Activated CD8-positive, alpha-beta memory T cell treated with anti-CD3 and anti-CD28 coated beads, Interleukin-2, amount 50 U/mL, for 24 hours (primary cell): ENCODE results near the gene CLCN2.

ENCODE experiments used
- DNase-seq: peaks from one replicate; pipeline ENCODE4 v3.0.0-alpha.2; 2020; ENCODE audit errors: extremely low read depth

CLCN2 gene

DNA sequence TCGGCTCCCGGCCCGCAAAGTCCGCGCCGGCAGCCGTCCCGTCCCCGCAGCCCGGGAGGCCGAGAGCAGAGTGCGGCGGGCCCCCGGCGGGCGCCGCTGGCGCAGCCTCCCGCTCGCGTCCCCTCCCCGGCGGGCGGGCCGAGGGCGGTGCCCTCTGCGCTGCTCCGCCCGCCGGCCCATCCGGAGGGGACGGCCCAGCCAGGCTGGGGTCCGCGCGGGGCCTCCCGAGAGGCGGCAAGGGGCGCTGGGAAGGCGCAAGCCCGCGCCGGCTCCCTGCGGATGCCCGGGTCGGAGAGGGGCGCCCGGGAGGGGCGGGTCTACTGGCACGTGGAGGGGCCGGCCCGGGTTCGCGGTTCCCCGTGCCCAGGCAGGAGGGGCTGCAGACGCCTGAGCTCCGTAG lies at the start of gene CLCN2, which contains the start of gene POLR2H:
TSS of gene CLCN2 (minus strand) at position 74 of the 400 bp plus-strand sequence. CDS start 126 bp downstream, outside the sequence.
TSS of gene POLR2H (plus strand) at position 179 of the 400 bp plus-strand sequence. CDS start 1,783 bp downstream, outside the sequence.
- no peak for DNase-seq

DNA sequence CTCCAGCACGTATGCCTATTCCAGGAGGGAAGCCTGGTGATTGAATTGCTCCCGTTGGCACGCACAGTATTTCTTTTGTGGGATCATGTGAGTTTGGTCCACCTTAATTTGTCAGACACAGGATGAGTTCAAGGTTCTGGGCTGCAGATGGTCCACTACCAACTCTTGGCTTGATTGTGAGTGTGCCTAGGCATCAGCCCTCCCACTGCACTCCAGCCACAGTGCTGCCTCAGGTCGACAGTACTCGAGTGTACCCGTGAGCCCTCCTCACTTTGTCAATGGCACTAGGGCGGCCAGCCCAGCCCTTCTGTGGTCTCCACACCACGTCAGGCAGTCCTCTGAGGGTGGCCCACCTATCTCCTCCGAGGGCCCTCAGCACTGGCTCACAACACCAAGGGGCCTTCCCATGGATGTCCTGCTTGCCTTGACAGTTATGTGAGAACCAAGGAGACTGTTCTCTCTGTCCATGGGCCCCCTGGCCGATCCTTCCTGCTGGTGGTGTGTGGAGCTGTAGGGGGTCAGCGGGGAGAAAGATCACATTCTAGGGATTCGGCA lies 48.6 kb upstream of the CLCN2 start:
- no peak for DNase-seq

DNA sequence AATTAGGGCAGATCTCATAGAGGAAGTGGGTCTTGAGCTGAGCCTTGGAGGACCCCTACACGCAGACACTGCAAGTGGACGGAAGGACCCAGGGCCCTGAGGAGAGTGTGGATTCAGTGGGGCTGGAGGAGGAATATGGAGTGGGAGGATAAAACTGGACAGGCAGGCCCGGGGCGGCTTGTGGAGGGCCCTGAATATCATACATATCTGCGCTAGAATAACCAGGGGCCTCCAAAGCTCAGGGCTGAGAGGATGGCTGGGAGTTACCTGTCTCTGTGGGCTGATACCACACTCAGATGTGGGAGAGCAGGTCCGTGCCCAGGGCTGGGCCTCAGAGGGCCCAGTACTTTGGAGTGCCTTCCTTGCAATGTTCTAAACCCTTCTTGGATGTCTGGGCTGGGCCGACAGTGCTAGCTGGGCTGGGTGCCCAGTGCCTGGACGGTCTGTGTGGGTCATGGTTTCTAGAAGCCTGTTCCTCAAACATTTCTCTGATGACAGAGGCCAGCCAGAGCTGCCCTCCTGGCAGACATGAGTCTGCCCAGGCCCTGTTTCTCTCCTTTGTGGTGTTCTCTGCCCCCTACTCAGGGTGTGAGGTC lies 48.0 kb upstream of the CLCN2 start:
- DNase-seq = no peak

DNA sequence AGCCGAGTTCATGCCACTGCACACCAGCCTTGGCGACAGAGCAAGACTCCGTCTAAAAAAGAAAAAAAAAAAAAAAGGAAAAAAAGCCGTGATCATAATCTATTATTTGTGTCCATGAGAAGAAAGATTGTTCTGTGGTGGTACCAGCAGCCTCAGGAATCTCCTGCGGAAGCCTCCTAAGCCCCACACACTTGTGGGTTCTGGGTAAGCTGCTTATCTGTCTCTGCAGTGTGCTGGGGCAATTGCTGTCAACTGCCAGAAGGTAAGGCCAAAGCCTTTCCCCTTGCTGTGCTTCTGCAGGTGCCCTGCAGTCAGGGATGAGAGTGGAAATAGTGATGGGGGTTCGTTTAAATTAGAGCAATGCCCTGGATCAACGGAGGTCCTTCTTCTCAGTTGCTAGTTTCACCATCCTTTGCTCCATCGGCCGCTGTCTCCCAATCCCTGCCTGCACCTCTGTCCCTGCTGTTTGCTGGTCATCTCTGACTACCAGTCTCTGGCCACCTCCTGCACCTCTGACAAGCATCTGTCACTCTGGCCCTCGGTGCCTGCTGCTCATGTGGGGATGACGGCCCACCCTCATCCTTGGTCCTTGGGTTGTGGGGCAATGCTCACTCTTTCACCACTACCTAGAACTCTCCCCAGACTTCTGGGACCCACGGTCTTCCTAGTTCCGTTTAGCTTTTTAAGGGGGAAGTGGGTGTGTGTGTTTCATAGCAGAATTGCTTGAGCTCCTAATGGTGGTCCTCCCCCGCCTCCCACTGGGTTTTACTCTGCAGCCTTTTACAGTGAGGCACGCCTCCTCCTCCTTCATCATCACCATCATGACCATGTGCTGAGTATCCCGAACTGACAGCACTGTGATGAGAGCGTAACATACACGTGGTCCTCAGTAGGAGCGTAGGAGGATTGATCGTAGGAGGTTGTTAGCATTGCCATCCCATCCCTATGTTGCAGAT lies 43.9 kb upstream of the CLCN2 start:
- DNase-seq = no peak

DNA sequence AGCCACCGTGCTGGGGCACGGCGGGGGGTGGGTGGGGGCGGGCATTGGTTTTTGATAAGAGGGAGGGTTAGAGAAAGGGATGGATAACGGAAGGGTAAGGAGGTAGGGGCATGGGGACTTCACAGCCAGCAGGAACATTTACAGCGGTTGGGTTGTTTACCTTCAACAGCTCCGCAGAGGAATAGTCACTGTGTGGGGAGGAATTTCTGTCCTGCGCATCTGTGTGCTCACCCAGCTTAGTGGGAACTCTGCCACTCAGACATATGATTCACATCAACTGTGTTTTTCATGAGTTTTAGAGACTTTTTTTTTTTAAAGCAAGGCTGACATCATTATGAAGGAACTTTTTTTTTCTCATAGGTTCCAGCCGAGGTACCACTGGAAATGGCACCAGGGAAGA lies 38.0 kb upstream of the CLCN2 start:
- no peak for DNase-seq

DNA sequence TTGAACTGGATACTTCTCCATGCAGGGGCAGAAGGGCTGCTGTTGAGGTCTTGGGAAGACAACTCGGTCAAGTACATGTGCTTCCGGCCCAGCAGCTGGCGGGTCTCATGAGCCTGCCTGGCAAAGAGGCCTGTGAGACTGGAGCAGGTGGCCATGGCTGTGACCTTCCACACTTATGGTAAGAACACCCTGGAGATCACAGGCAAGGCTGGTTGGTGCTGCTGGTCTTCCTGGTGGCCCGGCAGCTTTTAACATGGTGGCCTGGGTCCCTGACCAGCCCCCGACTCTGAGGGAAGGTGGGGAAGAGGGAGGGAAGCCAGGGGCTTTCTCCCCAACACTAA lies 33.9 kb upstream of the CLCN2 start:
- DNase-seq = no peak

DNA sequence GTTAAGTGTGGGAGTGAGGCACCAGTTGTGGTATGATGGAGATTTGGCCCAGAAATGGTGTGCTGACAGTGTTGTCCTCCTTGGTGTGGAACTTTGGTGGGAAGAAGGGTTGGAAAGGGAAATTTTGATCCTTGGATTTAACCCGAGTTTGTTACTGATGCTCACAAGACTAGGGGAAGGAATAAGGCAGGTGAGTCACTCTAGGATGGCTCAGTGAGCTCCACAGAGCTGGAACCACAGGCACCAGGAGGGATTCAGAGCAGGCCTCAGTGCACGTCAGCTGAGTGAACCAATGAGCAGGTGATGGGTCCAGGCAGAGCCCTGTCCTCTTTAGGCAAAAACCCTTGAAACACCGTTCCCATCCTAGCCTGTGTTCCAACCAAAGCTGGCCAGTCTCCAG lies 29.9 kb upstream of the CLCN2 start:
- DNase-seq = no peak

DNA sequence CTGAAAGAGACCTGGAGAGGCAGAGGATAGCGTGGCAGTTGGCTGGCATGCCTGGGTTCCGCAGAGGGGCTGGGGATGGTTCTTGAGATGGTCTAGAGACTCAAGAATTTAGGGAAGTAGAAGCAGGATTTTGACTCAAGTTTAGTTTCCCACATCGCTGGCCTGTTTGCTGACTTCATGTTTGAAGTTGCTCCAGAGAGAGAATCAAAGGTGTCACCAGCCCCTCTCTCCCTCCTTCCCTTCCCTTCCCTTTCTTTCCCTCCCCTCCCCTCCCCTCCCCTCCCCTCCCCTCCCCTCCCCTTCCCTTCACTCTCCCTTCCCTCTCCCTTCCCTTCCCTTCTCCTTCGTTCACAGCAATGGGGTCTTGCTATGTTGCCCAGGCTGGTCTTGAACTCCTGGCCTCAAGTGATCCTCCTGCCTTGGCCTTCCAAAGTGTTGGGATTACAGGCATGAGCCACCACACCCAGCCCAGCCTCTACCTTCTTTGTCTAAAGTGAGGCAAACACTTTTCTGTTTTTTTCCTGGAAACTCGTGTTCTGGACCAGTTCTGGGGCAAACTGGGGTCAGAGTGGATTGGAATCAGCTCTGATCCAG lies 28.6 kb upstream of the CLCN2 start:
- no peak for DNase-seq

DNA sequence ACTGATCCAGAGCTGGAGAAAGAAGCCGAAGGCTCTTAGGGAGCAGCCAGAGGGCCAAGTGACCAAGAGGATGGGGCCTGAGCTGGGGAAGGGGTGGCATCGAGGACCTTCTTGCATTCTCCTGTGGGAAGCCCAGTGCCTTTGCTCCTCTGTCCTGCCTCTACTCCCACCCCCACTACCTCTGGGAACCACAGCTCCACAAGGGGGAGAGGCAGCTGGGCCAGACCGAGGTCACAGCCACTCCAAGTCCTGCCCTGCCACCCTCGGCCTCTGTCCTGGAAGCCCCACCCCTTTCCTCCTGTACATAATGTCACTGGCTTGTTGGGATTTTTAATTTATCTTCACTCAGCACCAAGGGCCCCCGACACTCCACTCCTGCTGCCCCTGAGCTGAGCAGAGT lies 28.0 kb upstream of the CLCN2 start:
- DNase-seq = no peak

DNA sequence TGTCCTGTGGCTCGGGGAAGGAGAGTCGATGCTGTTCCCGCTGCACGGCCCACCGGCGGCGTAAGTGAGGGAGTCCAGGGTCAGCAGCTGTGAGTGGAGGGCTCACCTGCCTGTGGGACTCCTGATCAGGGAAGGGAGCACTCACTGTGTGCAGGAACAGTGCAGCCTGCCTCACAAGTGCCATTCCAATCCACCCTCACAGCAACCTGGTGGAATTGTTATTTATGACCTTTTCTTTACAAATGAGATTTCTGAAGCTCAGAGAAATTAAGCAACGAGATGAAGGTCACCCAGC lies 27.5 kb upstream of the CLCN2 start:
- DNase-seq = no peak

DNA sequence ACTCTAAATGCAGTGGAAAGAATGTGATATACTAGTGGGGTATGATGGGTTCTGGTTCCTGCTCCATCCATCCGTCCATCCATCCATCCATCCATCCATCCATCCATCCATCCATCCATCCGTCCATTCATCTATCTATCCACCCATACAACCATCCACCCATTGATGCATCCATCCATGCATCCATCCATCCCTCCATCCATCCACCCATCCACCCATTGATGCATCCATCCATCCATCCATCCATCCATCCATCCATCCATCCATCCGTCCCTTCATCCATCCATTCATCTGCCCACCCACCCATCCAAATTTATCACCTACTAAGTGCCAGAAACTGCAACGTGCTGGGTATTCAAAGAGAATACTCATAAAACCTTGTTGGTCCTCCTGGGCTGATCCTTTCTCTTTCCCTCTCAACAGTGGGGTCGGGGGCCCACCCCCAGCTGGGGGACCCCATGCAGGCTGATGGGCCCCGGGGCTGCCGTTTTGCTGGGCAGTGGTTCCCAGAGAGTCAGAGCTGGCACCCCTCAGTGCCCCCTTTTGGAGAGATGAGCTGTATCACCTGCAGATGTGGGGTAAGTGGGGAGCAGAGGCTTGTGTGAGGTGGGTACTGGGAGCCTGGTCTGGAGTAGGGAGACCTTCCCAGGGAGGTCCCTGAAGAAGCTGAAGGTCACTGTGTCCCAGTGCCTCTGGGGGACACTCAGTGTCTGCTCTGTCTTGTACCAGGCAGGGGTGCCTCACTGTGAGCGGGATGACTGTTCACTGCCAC lies 26.9 kb upstream of the CLCN2 start:
- DNase-seq = no peak

DNA sequence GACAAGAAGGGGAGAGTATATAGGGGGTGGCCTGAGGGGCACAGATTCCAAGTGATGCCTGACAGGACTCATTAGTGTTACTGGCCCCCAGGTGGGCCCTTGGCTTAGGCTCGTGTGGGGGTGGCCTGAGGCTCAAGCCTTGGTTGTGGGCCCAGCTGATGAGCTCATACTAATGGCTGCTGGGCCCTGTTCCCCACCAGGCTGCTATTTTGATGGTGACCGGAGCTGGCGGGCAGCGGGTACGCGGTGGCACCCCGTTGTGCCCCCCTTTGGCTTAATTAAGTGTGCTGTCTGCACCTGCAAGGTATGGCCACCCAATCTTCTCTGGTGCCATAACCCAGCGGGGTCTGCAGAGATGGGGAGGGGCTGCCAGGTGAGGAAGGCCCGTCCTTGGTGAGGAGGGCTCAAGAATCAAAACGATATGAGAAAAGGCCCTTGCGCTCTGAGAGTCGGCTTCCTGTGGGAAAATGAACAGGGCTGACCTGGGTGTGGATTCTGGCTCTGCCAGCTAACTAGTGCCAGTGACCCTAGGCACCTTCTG lies 25.8 kb upstream of the CLCN2 start:
- DNase-seq = no peak

DNA sequence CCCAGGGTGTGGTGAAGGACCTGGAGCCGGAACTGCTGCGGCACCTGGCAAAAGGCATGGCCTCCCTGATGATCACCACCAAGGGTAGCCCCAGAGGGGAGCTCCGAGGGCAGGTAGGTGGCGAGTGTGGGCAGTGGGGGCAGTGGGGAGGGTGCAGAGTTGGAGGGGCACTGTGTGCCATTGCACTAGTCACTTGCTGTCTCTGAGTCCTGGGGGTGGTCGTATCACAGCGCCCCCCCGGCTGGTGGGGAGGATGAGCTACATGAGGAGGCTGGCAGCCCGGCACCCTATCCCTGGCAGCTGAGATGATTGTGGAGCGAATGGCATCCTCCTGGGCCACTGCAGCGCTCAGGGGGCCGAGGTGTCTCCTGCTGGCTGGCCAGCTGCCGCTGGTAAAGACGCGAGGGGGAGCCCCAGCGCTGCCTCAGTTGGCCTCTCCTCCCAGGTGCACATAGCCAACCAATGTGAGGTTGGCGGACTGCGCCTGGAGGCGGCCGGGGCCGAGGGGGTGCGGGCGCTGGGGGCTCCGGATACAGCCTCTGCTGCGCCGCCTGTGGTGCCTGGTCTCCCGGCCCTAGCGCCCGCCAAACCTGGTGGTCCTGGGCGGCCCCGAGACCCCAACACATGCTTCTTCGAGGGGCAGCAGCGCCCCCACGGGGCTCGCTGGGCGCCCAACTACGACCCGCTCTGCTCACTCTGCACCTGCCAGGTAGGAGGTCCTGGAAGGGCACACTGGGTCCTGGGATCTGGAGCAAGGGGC lies 24.8 kb upstream of the CLCN2 start:
- DNase-seq = no peak

DNA sequence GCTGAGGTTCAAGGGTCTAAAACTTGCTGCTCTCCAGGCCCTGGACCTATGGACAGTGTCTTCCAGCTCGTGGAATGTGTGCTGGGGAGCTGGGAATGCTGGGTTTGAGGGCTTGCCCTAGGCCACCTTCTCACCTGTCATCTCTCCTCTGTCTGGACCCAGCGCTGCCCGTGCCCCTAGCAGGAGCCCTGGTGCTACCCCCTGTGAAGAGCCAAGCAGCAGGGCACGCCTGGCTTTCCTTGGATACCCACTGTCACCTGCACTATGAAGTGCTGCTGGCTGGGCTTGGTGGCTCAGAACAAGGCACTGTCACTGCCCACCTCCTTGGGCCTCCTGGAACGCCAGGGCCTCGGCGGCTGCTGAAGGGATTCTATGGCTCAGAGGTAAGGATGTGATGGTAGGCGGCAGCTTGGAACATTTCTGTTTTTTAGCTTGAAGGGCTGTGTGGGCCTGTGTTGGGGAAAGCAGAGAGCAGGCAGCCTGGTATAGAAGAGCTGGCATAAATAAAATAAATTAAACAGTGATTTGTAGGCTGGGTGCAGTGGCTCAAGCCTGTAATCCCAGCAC lies 23.5 kb upstream of the CLCN2 start:
- DNase-seq = no peak

DNA sequence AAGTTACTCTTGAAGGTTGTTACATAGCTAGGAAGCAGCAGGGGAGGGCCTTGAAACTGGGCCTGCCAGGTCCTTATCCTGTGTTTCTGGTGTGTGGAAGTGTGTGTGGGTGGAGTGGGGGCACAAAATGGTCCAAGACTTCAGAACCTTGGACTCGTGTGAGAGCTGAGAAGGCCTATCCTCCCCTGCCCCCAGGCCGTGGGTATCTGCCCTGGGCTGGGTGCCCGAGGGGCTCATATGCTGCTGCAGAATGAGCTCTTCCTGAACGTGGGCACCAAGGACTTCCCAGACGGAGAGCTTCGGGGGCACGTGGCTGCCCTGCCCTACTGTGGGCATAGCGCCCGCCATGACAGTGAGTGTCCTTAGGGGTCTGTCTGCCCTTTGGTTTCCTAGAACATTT lies 22.9 kb upstream of the CLCN2 start:
- DNase-seq = no peak

DNA sequence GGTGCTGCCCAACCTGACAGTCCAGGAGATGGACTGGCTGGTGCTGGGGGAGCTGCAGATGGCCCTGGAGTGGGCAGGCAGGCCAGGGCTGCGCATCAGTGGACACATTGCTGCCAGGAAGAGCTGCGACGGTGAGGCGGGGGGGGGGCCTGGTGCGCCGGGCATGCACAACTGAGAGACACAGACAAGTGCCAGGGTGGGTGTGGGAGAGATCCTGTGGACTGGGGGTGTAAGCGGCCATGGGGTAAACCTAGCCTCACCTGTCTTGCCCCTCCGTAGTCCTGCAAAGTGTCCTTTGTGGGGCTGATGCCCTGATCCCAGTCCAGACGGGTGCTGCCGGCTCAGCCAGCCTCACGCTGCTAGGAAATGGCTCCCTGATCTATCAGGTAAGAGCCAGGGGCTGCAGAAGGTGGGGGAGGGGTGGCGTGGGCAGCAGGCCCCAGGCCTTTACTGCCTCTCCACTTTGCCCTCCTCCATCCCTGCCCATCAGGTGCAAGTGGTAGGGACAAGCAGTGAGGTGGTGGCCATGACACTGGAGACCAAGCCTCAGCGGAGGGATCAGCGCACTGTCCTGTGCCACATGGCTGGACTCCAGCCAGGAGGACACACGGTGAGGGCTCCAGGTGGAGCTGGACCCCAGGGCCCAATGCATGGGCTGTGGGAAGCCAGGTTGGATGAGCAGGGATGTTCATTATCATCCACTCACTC lies 21.8 kb upstream of the CLCN2 start:
- no peak for DNase-seq

DNA sequence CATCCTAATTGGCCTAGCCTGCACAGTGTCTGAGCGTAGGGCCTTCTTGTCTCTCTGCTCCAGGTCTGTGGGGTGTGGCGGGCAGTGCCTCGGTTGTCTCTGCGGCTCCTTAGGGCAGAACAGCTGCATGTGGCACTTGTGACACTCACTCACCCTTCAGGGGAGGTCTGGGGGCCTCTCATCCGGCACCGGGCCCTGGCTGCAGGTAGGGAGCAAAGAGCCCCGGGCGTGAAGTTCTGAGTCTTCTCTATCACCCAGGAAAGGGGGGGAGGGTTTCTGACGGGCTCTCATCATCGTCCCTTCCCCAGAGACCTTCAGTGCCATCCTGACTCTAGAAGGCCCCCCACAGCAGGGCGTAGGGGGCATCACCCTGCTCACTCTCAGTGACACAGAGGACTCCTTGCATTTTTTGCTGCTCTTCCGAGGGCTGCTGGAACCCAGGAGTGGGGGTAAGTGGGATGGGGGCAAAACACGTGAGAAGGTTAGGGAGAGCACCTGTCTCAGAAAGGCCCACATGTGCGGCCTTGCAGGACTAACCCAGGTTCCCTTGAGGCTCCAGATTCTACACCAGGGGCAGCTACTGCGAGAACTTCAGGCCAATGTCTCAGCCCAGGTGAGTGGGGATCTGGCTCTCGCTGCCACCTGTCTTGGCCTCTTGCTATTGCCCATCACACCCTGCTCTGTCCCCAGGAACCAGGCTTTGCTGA lies 21.1 kb upstream of the CLCN2 start:
- no peak for DNase-seq

DNA sequence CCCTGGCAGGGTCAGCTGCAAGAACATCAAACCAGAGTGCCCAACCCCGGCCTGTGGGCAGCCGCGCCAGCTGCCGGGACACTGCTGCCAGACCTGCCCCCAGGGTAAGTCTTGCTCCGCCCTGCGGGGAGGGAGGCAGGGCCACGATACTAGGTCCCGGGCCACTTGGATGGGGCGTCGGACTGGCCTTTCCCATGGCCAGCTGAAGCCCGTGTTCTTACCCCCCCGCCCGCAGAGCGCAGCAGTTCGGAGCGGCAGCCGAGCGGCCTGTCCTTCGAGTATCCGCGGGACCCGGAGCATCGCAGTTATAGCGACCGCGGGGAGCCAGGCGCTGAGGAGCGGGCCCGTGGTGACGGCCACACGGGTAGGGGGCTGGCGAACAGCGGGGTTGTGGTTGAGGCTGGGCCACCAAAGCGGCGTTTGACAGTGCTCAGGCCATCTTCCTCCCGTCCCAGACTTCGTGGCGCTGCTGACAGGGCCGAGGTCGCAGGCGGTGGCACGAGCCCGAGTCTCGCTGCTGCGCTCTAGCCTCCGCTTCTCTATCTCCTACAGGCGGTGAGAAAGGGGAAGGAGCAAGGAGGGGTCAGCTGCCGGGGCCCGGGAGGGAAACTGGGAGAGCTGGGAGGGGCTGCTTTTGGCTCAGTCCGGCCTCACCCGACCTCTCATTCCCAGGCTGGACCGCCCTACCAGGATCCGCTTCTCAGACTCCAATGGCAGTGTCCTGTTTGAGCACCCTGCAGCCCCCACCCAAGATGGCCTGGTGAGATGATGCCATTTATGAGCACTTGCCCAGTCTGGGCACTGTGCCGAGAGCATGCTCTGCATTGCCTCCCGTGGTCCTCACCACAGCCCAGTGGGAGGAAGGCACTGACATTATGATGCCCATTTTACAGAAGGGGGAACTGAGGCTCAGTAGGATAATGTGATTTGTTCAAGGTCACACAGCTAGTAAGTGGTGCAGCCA lies 20.1 kb upstream of the CLCN2 start:
- DNase-seq = no peak
